Uterus (tissue), 4 donors: ENCODE measurements around the gene FUT1. TPM values are rescaled to one million over a fixed set of nuclear protein-coding genes. Genes with fewer than 3 reads are reported as not detected.
"Not testable (repeated sequence)": the region's sequence is repeated elsewhere in the genome, so short reads cannot be mapped to it uniquely, and the experiment has no call there.

ENCODE experiments used
- DNase-seq, 2 donors: peaks; one replicate each; pipeline ENCODE4 v3.0.0-alpha.2; 2019 to 2020
- H3K27ac ChIP-seq, 2 donors: fragments of 200-600 bp; sonication (generic); 1 replicate in 1 of 2; 2 replicates in 1 of 2; pipeline ENCODE4 v1.5.1; 2016 to 2018
- H3K27me3 ChIP-seq, 2 donors: fragments of 200-600 bp; sonication (generic); one replicate each; pipeline ENCODE4 v1.5.1; 2018 to 2019; ENCODE audit warnings: control low read depth in 1 of 2
- H3K36me3 ChIP-seq, 2 donors: fragments of 200-600 bp; sonication (generic); one replicate each; pipeline ENCODE4 v1.5.1; 2019; ENCODE audit warnings: control low read depth in 1 of 2
- H3K4me1 ChIP-seq, 2 donors: fragments of 200-600 bp; sonication (generic); one replicate each; pipeline ENCODE4 v1.5.1; 2018 to 2019; ENCODE audit warnings: control low read depth in 1 of 2
- H3K4me3 ChIP-seq, 2 donors: fragments of 200-600 bp; sonication (generic); 1 replicate in 1 of 2; 2 replicates in 1 of 2; pipeline ENCODE4 v1.5.1; 2018 to 2019; ENCODE audit warnings: mild to moderate bottlenecking in 1 of 2
- H3K9me3 ChIP-seq, 2 donors: fragments of 200-600 bp; sonication (generic); one replicate each; pipeline ENCODE4 v1.5.1; 2019; ENCODE audit warnings: control low read depth in 1 of 2
- POLR2A ChIP-seq, 2 donors: fragments of 450-650 bp; IDR thresholded peaks; one replicate each; pipeline ENCODE4 v1.6.1; 2016; ENCODE audit warnings: antibody characterized with exemption in 2 of 2, mild to moderate bottlenecking in 1 of 2, moderate library complexity in 1 of 2
- intact Hi-C: fragments of 100-400 bp; cut with DNase I; formaldehyde crosslinking; loops from one replicate; pipeline ENCODE4 v1.15.1; 2023; ENCODE audit warnings: low total_unique reads
- total RNA-seq, 4 donors: library from RNA; depleted of rRNA in 3 of 4; stranded (reverse); fragments of >200 nt in 3 of 4; gene quantifications; one replicate each; pipeline versions ENCODE4 v1.1.0 to v1.2.4, GENCODE V29; 2014 to 2023
- TF ChIP-seq, protein P1 (sequence below), 4 experiments: fragments of 200-600 bp in 2 of 4; fragments of 450-650 bp in 2 of 4; sonication (generic) in 2 of 4; IDR thresholded peaks; one replicate each; pipeline ENCODE4 v1.5.1; 2016 to 2019; ENCODE audit warnings: antibody characterized with exemption in 4 of 4, mild to moderate bottlenecking in 2 of 4, moderate library complexity in 1 of 4
- donor health status: DM: yes; HTN: yes; CAD: no.

Gene FUT1
- total RNA-seq, 4 donors from 2014 or later = 1.5 to 17.7 (median 4.4) TPM

- no peaks in the 10 kb centered on the region for H3K27me3 ChIP-seq
- no peak overlapping the region for H3K4me3 ChIP-seq
- H3K36me3 ChIP-seq = no peaks in the 10 kb centered on the region
- H3K27ac ChIP-seq = peak overlapping the region; percentile 91 to 96
- intact Hi-C loops = loop anchor here (2.0 kb wide), 1 partner anchor 41 kb away; the partner anchor contains the start of gene HSD17B14
- peaks cover 0 to 11% of the 10 kb centered on the region in 2 donors for H3K4me1 ChIP-seq
- TF ChIP-seq POLR2A (IDR thresholded peaks at IDR 0.05) = no peak
- TF ChIP-seq, protein P1, sequence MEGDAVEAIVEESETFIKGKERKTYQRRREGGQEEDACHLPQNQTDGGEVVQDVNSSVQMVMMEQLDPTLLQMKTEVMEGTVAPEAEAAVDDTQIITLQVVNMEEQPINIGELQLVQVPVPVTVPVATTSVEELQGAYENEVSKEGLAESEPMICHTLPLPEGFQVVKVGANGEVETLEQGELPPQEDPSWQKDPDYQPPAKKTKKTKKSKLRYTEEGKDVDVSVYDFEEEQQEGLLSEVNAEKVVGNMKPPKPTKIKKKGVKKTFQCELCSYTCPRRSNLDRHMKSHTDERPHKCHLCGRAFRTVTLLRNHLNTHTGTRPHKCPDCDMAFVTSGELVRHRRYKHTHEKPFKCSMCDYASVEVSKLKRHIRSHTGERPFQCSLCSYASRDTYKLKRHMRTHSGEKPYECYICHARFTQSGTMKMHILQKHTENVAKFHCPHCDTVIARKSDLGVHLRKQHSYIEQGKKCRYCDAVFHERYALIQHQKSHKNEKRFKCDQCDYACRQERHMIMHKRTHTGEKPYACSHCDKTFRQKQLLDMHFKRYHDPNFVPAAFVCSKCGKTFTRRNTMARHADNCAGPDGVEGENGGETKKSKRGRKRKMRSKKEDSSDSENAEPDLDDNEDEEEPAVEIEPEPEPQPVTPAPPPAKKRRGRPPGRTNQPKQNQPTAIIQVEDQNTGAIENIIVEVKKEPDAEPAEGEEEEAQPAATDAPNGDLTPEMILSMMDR (IDR thresholded peaks at IDR 0.05) = no peak
- peak; percentile 77 to 81 for DNase-seq
- no peaks in the 10 kb centered on the region for H3K9me3 ChIP-seq
Observed at GRCh38 chr19:48795685-48796070, 43.2 kb upstream of the FUT1 start.

- Histone ChIP-seq H3K27me3 (no peaks in the 10 kb centered on the region), H3K4me3 (peak overlapping the region; percentile 22 to 26), H3K27ac (peak overlapping the region; percentile 91 to 96), H3K4me1 (peaks cover 0 to 11% of the 10 kb centered on the region in 2 donors), H3K36me3 (no peaks in the 10 kb centered on the region), H3K9me3 (no peaks in the 10 kb centered on the region)
- DNase-seq = peak; percentile 90 to 93
- intact Hi-C loops = loop anchor here (2.0 kb wide), 1 partner anchor 42 kb away; the partner anchor contains the start of gene HSD17B14
- TF ChIP-seq, protein P1 (IDR thresholded peaks at IDR 0.05) = peak; percentile 95 to 98 (median 97)
- TF ChIP-seq POLR2A (IDR thresholded peaks at IDR 0.05) = peak in 1 of 2 donors; percentile 46
Observed at GRCh38 chr19:48795055-48795684, 42.7 kb upstream of the FUT1 start.

GRCh38 chr19:48794291-48794690 lies 41.9 kb upstream of the FUT1 start:
- Histone ChIP-seq H3K4me1 (peaks cover 0 to 11% of the 10 kb centered on the region in 2 donors), H3K36me3 (no peaks in the 10 kb centered on the region), H3K9me3 (no peaks in the 10 kb centered on the region), H3K27me3 (no peaks in the 10 kb centered on the region), H3K4me3 (no peak overlapping the region), H3K27ac (peak overlapping the region; percentile 91 to 96)
- TF ChIP-seq POLR2A (IDR thresholded peaks at IDR 0.05) = no peak
- TF ChIP-seq, protein P1 (IDR thresholded peaks at IDR 0.05) = no peak
- no peak for DNase-seq
- intact Hi-C loops = loop anchor here (2.0 kb wide), 1 partner anchor 43 kb away; the partner anchor contains the start of gene HSD17B14

- Histone ChIP-seq H3K27me3 (no peaks in the 10 kb centered on the region), H3K36me3 (no peaks in the 10 kb centered on the region), H3K27ac (no peak overlapping the region), H3K4me1 (peaks cover 0 to 11% of the 10 kb centered on the region in 2 donors), H3K9me3 (no peaks in the 10 kb centered on the region), H3K4me3 (no peak overlapping the region)
- DNase-seq = no peak
- no peak for TF ChIP-seq POLR2A (IDR thresholded peaks at IDR 0.05)
- intact Hi-C loops = no loop called here
Observed at GRCh38 chr19:48793271-48793670, 40.8 kb upstream of the FUT1 start.

DNA sequence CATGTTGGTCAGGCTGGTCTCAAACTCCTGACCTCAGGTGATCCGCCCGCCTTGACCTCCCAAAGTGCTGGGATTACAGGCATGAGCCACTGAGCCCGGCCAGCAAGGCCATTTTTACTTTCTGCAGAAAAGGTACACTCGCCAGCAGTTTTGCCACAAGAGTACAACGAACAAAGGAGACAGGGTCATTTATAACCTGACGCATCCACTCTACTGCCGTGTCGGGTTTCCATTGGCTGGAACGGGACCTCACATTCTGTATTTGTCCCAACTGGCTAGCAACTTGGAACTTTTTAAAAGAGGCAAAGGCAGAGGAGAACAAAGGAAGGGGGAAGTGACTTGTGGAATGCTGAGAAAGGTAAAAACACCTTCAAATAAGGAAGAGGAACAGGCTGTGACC lies 34.9 kb upstream of the FUT1 start:
- H3K4me3 ChIP-seq, DNase-seq, H3K27ac ChIP-seq, H3K36me3 ChIP-seq, H3K27me3 ChIP-seq, H3K4me1 ChIP-seq, H3K9me3 ChIP-seq: not testable (repeated sequence)
- intact Hi-C loops = loop anchor here (10.0 kb wide), 1 partner anchor 187 kb away; no protein-coding TSS in a partner anchor

DNA sequence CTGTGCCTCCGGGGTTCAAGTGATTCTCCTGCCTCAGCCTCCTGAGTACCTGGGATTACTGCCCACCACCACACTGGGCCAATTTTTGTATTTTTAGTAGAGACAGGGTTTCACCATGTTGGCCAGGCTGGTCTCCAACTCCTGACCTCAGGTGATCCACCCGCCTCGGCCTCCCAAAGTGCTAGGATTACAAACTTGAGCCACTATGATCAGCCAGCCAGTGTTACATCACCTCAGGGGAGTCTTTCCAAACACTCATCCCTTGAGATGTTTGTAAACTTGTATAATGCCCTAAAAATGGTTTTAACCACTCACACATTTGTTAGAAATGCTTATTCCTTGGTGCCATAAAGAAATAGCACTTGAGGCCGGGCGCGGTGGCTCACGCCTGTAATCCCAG lies 34.0 kb upstream of the FUT1 start:
- not testable (repeated sequence) for H3K27ac ChIP-seq, H3K36me3 ChIP-seq, H3K27me3 ChIP-seq, H3K4me1 ChIP-seq, DNase-seq, H3K4me3 ChIP-seq, H3K9me3 ChIP-seq
- intact Hi-C loops = loop anchor here (10.0 kb wide), 1 partner anchor 188 kb away; no protein-coding TSS in a partner anchor
